PFSK-1 (cell line): ENCODE results near the gene ZNF653.

Experiments used
- POLR2AphosphoS5 ChIP-seq: IDR thresholded peaks from 2 replicates; pipeline ENCODE4 v1.6.1; 2012; ENCODE audit warnings: low read depth, mild to moderate bottlenecking, control low read depth, low read length, moderate library complexity
- TAF1 ChIP-seq: IDR thresholded peaks from 2 replicates; pipeline ENCODE4 v1.6.1; 2012; ENCODE audit warnings: low read length, control low read depth, borderline replicate concordance; ENCODE audit not compliant: insufficient read depth
- TF ChIP-seq, protein P1 (sequence below), 2 experiments: IDR thresholded peaks; 2 replicates each; pipeline versions ENCODE4 v1.6.1 to v1.8.0; 2011 to 2012; ENCODE audit warnings: low read depth in 2 of 2, low read length in 2 of 2, control low read depth in 1 of 2, inconsistent platforms in 1 of 2, mild to moderate bottlenecking in 1 of 2, moderate library complexity in 1 of 2; ENCODE audit not compliant: insufficient read depth in 1 of 2

DNA sequence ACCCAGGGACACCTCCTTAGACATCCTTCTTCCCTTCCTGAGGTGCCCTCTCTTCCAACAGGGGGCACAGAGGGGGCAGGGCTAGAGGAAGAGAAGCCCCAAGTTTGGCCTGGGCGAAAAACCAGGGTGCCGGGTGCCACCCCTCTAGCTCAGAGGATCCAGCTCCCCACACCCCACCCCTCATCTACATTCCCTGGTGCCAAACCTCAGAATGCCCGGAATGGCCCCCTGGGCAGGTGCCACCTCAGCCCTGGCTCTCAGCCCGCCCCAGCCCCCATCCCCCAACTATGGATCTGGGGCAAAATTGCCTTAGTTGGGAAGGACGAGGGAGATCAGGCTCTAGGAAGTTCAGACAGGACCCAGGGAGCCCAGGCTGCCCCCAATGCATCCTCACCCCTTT is 35.0 kb upstream of the ZNF653 start:
- no peak for TF ChIP-seq POLR2AphosphoS5
- TF ChIP-seq, protein P1, sequence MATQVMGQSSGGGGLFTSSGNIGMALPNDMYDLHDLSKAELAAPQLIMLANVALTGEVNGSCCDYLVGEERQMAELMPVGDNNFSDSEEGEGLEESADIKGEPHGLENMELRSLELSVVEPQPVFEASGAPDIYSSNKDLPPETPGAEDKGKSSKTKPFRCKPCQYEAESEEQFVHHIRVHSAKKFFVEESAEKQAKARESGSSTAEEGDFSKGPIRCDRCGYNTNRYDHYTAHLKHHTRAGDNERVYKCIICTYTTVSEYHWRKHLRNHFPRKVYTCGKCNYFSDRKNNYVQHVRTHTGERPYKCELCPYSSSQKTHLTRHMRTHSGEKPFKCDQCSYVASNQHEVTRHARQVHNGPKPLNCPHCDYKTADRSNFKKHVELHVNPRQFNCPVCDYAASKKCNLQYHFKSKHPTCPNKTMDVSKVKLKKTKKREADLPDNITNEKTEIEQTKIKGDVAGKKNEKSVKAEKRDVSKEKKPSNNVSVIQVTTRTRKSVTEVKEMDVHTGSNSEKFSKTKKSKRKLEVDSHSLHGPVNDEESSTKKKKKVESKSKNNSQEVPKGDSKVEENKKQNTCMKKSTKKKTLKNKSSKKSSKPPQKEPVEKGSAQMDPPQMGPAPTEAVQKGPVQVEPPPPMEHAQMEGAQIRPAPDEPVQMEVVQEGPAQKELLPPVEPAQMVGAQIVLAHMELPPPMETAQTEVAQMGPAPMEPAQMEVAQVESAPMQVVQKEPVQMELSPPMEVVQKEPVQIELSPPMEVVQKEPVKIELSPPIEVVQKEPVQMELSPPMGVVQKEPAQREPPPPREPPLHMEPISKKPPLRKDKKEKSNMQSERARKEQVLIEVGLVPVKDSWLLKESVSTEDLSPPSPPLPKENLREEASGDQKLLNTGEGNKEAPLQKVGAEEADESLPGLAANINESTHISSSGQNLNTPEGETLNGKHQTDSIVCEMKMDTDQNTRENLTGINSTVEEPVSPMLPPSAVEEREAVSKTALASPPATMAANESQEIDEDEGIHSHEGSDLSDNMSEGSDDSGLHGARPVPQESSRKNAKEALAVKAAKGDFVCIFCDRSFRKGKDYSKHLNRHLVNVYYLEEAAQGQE (IDR thresholded peaks at IDR 0.05; ENCODE audit: insufficient read depth in 1 of 2, low read depth in 2 of 2, low read length in 2 of 2) = no peak
- no peak for TF ChIP-seq TAF1
